Fibroblast of the aortic adventitia (primary cell): ENCODE results near the gene RPP21. TPM values are rescaled to one million over a fixed set of nuclear protein-coding genes. Genes with fewer than 3 reads are reported as not detected.

Experiments used
- DNase-seq: peaks from one replicate; pipeline ENCODE4 v3.0.0-alpha.2; 2010; ENCODE audit warnings: low read depth
- H3K4me3 ChIP-seq: 2 replicates; pipeline ENCODE4 v1.5.1; 2011; ENCODE audit warnings: low read depth, mild to moderate bottlenecking, control low read depth, low read length, moderate library complexity
- total RNA-seq: library from RNA; depleted of rRNA; stranded (reverse); fragments of >200 nt; gene quantifications from 2 replicates; pipeline ENCODE4 v1.2.3, GENCODE V29; 2012; ENCODE audit warnings: low replicate concordance
- TF ChIP-seq, protein P1 (sequence below): IDR thresholded peaks from 2 replicates; pipeline ENCODE4 v1.5.1; 2011; ENCODE audit warnings: mild to moderate bottlenecking, low read length, control low read depth, inconsistent platforms; ENCODE audit not compliant: insufficient read depth

The RPP21 gene
- total RNA-seq = 23.6 and 25.1 TPM in 2 replicates

DNA sequence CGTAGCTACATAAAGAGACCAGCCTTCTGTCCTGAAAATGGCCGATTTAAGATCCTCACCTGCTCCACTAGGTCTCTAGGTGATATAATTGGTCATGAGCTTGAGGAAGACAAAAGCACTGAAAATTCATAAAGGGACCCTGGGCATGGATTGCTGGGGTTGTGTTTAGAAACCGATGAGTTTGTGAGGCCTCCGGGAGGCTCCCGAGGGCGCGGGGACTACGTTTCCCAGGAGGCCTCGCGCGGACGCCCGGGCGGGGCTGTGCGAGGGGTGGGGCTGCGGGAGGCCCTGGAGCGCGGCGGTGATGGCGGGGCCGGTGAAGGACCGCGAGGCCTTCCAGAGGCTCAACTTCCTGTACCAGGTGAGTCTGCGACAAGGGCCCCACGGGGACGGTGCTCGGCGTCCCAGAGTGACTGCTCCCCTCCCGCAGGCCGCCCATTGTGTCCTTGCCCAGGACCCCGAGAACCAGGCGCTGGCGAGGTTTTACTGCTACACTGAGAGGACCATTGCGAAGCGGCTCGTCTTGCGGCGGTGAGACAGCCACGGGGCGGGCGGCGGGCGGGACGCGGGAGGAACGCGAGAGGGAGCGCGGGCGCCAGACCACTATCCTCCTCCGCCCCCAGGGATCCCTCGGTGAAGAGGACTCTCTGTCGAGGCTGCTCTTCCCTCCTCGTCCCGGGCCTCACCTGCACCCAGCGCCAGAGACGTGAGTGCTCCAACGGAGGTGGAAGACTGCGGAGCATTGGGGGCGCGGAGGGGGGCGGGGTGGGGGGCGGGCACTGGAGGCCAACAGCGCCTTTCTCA, at the start of gene RPP21:
RPP21 (plus strand) TSS at position 289 of the 804 bp plus-strand sequence; CDS start at position 305, 16 bp downstream.
- TF ChIP-seq, protein P1, sequence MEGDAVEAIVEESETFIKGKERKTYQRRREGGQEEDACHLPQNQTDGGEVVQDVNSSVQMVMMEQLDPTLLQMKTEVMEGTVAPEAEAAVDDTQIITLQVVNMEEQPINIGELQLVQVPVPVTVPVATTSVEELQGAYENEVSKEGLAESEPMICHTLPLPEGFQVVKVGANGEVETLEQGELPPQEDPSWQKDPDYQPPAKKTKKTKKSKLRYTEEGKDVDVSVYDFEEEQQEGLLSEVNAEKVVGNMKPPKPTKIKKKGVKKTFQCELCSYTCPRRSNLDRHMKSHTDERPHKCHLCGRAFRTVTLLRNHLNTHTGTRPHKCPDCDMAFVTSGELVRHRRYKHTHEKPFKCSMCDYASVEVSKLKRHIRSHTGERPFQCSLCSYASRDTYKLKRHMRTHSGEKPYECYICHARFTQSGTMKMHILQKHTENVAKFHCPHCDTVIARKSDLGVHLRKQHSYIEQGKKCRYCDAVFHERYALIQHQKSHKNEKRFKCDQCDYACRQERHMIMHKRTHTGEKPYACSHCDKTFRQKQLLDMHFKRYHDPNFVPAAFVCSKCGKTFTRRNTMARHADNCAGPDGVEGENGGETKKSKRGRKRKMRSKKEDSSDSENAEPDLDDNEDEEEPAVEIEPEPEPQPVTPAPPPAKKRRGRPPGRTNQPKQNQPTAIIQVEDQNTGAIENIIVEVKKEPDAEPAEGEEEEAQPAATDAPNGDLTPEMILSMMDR = no peak
- DNase-seq = peak; percentile 66
- peak within 1 kb of the TSS; percentile 97 for H3K4me3 ChIP-seq

DNA sequence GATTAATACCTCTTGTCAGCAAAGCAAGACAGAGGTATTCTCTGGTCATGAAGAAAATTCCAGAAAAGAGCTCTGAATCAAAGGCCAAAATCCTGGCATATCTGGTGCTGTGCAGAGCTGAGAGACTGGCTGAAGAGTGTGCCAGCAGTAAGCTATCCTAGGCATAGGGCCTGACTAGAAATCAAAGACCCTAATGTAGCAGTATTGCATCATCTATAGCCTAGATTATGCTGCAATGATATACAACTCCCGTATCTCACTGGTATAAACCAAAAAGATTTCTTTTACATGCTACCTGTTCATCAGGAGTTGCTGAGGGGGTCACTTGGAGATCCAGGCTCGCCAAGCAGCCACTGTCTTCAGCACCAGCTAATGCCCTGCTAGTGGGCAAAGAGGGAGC, 49.1 kb upstream of the RPP21 start:
- H3K4me3 ChIP-seq = no peak overlapping the region
- DNase-seq = no peak
- TF ChIP-seq, protein P1 = no peak

DNA sequence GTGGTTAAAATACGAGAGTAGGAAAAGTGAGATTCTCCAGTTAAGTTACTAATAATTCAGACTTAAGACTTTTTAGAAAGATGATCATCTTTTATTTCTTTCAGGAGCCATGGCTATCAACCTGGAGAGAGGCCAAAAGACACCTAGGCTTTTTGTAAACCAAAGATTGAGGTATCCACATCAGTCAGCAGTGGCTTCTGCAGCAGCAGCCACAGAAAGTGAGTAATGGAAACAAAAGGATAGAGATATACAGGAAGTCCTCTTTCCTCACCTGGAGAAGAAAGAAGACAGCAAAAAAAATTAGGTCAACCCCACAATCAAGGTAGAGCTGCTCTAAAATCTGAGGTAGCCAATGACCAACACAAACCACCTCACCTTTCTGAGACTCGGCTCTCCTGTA, 41.0 kb upstream of the RPP21 start:
- TF ChIP-seq, protein P1 = no peak
- no peak overlapping the region for H3K4me3 ChIP-seq
- no peak for DNase-seq

DNA sequence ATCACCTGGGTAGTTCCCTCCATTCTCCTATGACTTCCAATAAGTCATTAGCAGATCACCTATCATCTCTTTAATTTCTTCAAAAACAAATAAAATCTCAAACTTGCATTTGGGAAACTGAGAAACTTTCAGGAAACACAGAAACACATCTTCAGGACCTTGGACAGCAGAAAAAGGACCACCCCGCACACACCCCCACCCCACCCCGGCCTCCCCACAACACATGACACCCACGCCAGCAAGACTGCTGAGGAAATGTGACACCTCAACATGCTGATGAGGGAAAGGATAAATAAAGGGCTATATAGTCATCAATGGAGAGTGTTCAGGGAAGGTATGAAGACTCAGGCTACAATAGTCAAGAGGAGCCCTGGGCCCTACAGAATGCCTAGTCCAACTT, 33.9 kb upstream of the RPP21 start:
- TF ChIP-seq, protein P1 = no peak
- no peak overlapping the region for H3K4me3 ChIP-seq
- no peak for DNase-seq

DNA sequence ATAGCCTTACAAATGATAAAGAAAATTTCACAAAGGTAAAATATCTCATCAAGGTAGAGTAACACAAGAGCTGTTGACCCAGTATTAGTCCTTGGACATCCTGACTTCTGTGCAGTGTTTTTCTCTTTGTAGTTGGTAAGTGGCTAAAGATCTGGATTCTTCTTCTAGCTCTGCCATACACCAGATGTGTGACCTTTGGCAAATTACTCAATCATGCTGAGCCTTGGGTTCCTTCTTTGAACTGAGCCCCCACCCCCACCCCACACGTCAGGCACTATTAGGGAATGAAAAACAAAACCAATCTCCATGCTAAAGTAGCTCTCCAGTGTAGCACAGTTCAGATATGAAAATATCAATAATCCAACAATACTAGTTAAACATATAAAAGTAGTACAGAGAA, 33.3 kb upstream of the RPP21 start:
- no peak for DNase-seq
- H3K4me3 ChIP-seq = no peak overlapping the region
- TF ChIP-seq, protein P1 = no peak

DNA sequence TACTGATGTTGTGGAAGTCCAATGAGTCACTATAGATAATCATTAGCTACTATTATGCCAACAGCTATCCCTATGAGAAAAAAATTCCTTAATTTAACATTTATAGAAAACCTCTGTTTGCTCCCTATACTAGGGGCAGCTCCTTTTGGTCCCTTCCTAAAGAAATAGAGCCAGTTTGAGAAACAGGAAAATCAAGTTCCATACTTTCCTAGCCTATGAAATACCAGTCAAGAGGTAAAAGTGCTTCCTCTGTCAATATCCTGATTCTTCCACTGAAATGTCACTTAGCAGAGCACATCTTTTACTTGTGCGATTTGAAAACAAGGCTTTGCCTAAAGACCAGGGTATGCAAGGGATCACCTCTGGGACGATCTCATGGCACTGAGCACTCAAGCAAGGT, 32.7 kb upstream of the RPP21 start:
- no peak overlapping the region for H3K4me3 ChIP-seq
- TF ChIP-seq, protein P1 = no peak
- DNase-seq = no peak
